Glomerular endothelial cell (primary cell): Measurements from ENCODE around the gene TSPAN7. TPM values are rescaled to one million over a fixed set of nuclear protein-coding genes. Genes with fewer than 3 reads are reported as not detected.

Experiments
- DNase-seq: peaks from one replicate; pipeline ENCODE4 v3.0.0-alpha.2; 2011; ENCODE audit warnings: low read depth, low spot score; ENCODE audit errors: extremely low read depth
- total RNA-seq: library from RNA; depleted of rRNA; stranded (reverse); fragments of >200 nt; gene quantifications from 2 replicates; pipeline ENCODE4 v1.2.3, GENCODE V29; 2015

Gene TSPAN7
- total RNA-seq, 1 donor from 2014 or later: 13.5 TPM

- DNase-seq: no peak
These were observed 117.5 kb downstream of the TSPAN7 start for GRCh38 chrX:38678821-38679220.

GRCh38 chrX:38679695-38680094 is 118.4 kb downstream of the TSPAN7 start:
- no peak for DNase-seq

GRCh38 chrX:38682095-38682494 is 120.8 kb downstream of the TSPAN7 start:
- DNase-seq: no peak

GRCh38 chrX:38692961-38693360 is 131.6 kb downstream of the TSPAN7 start:
- DNase-seq: no peak

- DNase-seq: no peak
These were observed 133.1 kb downstream of the TSPAN7 start for GRCh38 chrX:38694394-38694793.

- no peak for DNase-seq
These were observed 136.1 kb downstream of the TSPAN7 start for GRCh38 chrX:38697461-38697860.

- DNase-seq: no peak
These were observed 137.8 kb downstream of the TSPAN7 start for GRCh38 chrX:38699121-38699520.

GRCh38 chrX:38699696-38700095 is 138.4 kb downstream of the TSPAN7 start:
- no peak for DNase-seq

GRCh38 chrX:38701073-38701472 is 139.7 kb downstream of the TSPAN7 start:
- no peak for DNase-seq

GRCh38 chrX:38704146-38704882 is 143.0 kb downstream of the TSPAN7 start:
- DNase-seq: no peak

GRCh38 chrX:38717871-38718270 is 156.5 kb downstream of the TSPAN7 start:
- DNase-seq: peak; percentile 7

- DNase-seq: no peak
These were observed 157.0 kb downstream of the TSPAN7 start for GRCh38 chrX:38718311-38718710.

GRCh38 chrX:38726612-38727011 is 165.3 kb downstream of the TSPAN7 start:
- no peak for DNase-seq

- DNase-seq: no peak
These were observed 166.3 kb downstream of the TSPAN7 start for GRCh38 chrX:38727668-38728067.

GRCh38 chrX:38732866-38733265 is 171.5 kb downstream of the TSPAN7 start:
- no peak for DNase-seq

Other genes with a start within 250 kb of the TSPAN7 start
- gene RPGR, start 234.0 kb upstream of the TSPAN7 start, total RNA-seq: 5.2 and 9.9 TPM in 2 replicates
- not detected in 2 replicates for gene OTC, start 208.9 kb upstream of the TSPAN7 start, total RNA-seq
- gene MID1IP1, start 239.9 kb downstream of the TSPAN7 start, total RNA-seq: 18.7 and 24.4 TPM in 2 replicates